ENCODE data around the gene LYST. TPM values are rescaled to one million over a fixed set of nuclear protein-coding genes. Genes with fewer than 3 reads are reported as not detected.

The LYST gene
- total RNA-seq, 1 donor from 2014 or later = 12.2 TPM

GRCh38 chr1:235726557-235726956 is 140.1 kb downstream of the LYST start:
- no peak for DNase-seq (ENCODE audit: low spot score)
- ATAC-seq = no peak

- no peak for ATAC-seq
These were observed 141.3 kb downstream of the LYST start for GRCh38 chr1:235725434-235725833.

GRCh38 chr1:235724730-235725129 is 142.0 kb downstream of the LYST start:
- no peak for ATAC-seq

More at GRCh38 chr1:235725434-235725833, 141.3 kb downstream of the LYST start:
- no peak for DNase-seq (ENCODE audit: low spot score)

GRCh38 chr1:235722858-235723257 is 143.8 kb downstream of the LYST start:
- no peak for ATAC-seq

More at GRCh38 chr1:235724730-235725129, 142.0 kb downstream of the LYST start:
- no peak for DNase-seq (ENCODE audit: low spot score)

GRCh38 chr1:235721982-235722381 is 144.7 kb downstream of the LYST start:
- ATAC-seq = no peak
- no peak for DNase-seq (ENCODE audit: low spot score)

More at GRCh38 chr1:235722858-235723257, 143.8 kb downstream of the LYST start:
- no peak for DNase-seq (ENCODE audit: low spot score)

GRCh38 chr1:235720544-235720943 is 146.2 kb downstream of the LYST start:
- DNase-seq (ENCODE audit: low spot score) (no peak), ATAC-seq (no peak)

- ATAC-seq (no peak), DNase-seq (ENCODE audit: low spot score) (no peak)
These were observed 152.4 kb downstream of the LYST start for GRCh38 chr1:235714205-235714897.

GRCh38 chr1:235712812-235713211 is 153.9 kb downstream of the LYST start:
- ATAC-seq (no peak), DNase-seq (ENCODE audit: low spot score) (no peak)

GRCh38 chr1:235710687-235711086 is 156.0 kb downstream of the LYST start:
- no peak for ATAC-seq

GRCh38 chr1:235709018-235709417 is 157.7 kb downstream of the LYST start:
- ATAC-seq (no peak), DNase-seq (ENCODE audit: low spot score) (no peak)

More at GRCh38 chr1:235710687-235711086, 156.0 kb downstream of the LYST start:
- DNase-seq (ENCODE audit: low spot score) = no peak

GRCh38 chr1:235708390-235708962 is 158.2 kb downstream of the LYST start:
- DNase-seq (ENCODE audit: low spot score) (no peak), ATAC-seq (no peak)

GRCh38 chr1:235703506-235703905 is 163.2 kb downstream of the LYST start:
- DNase-seq (ENCODE audit: low spot score) (no peak), ATAC-seq (no peak)

GRCh38 chr1:235702412-235702811 is 164.3 kb downstream of the LYST start:
- no peak for DNase-seq (ENCODE audit: low spot score)
- ATAC-seq = no peak

GRCh38 chr1:235697508-235697907 is 169.2 kb downstream of the LYST start:
- no peak for DNase-seq (ENCODE audit: low spot score)
- ATAC-seq = no peak

- no peak for ATAC-seq
- DNase-seq (ENCODE audit: low spot score) = no peak
These were observed 177.3 kb downstream of the LYST start for GRCh38 chr1:235689356-235689755.

- DNase-seq (ENCODE audit: low spot score) (no peak), ATAC-seq (no peak)
These were observed 178.6 kb downstream of the LYST start for GRCh38 chr1:235688096-235688495.

- DNase-seq (ENCODE audit: low spot score) (no peak), ATAC-seq (no peak)
These were observed 183.1 kb downstream of the LYST start for GRCh38 chr1:235683653-235684052.

GRCh38 chr1:235682216-235682615 is 184.5 kb downstream of the LYST start:
- no peak for DNase-seq (ENCODE audit: low spot score)

GRCh38 chr1:235679644-235680043 is 187.1 kb downstream of the LYST start:
- DNase-seq (ENCODE audit: low spot score) = no peak

More at GRCh38 chr1:235682216-235682615, 184.5 kb downstream of the LYST start:
- ATAC-seq = no peak

GRCh38 chr1:235679005-235679404 is 187.7 kb downstream of the LYST start:
- DNase-seq (ENCODE audit: low spot score) = no peak
- ATAC-seq = no peak

More at GRCh38 chr1:235679644-235680043, 187.1 kb downstream of the LYST start:
- ATAC-seq = no peak

- no peak for ATAC-seq
These were observed 191.4 kb downstream of the LYST start for GRCh38 chr1:235675152-235675890.

GRCh38 chr1:235673981-235674380 is 192.7 kb downstream of the LYST start:
- ATAC-seq (no peak), DNase-seq (ENCODE audit: low spot score) (no peak)

More at GRCh38 chr1:235675152-235675890, 191.4 kb downstream of the LYST start:
- no peak for DNase-seq (ENCODE audit: low spot score)

Data from left lobe of liver (tissue), 2 donors.